HG03139 (cell line): ENCODE data around the gene SLC17A8.

Source experiments
- ATAC-seq: cut with Tn5 transposase; IDR thresholded peaks from one replicate; pipeline ENCODE4 v1.9.1; 2021; ENCODE audit not compliant: unreplicated experiment

Gene SLC17A8

DNA sequence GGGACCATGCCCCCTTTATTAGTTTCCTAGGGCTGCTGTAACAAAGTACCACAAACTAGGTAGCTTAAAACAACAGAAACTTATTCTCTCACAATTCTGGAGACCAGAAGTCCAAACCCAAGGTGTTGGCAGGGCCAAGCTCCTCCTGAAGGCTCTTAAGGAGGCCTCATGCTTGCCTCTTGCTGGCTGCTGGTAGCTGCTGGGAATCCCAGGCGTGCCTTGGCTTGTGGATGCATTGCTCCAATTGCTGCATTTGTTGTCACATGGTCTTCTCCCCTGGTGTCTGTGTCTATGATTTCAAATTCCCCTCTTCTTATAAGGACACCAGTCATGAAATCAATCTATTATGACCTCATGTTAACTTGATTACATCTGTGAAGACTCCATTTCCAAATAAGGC lies 11.2 kb downstream of the SLC17A8 start:
- ATAC-seq = no peak

DNA sequence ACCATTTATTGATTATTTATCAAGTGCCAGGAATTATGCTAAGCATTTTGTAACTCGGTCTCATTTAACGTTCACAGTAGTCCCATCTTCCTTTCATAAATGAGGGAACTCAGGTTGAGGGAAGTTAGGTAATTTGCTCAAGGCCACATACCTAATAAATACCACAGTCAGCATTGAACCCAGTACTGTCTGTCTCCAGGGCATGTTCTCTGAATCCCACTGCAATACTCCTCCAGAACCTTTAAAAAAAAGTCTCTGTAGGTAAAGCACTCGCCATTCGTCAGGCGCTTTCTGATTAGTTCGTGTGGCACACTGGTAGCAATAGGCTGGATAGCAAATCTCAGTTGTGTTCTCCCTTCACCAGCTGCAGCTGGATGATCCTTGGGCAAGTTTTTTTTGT lies 14.3 kb downstream of the SLC17A8 start:
- no peak for ATAC-seq

DNA sequence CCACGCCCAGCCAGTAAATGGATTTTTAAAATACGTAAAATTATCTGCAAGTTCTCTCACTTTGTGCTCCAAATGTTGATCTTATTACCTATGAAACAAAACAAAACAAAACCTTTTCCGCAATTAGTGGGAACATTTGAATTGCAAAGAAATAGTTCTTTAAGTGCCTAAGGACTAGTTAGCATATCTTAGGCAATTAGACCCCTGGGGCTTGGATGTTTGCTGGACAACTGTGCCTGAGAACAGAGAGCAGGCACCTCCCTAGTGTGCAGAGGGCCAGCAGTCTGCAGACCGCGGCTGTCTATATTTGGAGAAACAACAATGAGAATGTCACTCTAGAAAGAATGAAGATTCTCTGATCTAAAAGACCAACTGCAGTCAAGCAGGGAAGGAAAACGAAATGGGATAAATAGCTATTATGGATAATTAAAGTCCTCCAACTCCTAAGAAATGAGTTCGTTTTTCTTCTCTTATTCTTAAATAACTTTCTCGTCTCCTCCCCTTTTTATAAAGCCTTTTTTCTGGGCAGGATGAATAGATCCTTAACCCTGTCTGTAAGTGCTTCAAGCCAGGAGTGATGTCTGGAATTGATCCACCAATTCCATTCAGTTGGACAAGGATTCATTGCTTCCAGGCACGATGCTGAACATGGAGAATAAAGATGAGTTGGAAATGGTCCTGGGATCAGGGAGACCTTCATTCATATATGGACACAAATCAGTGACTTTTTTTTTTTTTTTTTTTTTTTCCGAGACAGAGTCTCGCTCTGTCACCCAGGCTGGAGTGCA lies 16.2 kb downstream of the SLC17A8 start:
- ATAC-seq = no peak

- ATAC-seq = no peak
Observed at GRCh38 chr12:100375038-100375735, 18.3 kb downstream of the SLC17A8 start.

DNA sequence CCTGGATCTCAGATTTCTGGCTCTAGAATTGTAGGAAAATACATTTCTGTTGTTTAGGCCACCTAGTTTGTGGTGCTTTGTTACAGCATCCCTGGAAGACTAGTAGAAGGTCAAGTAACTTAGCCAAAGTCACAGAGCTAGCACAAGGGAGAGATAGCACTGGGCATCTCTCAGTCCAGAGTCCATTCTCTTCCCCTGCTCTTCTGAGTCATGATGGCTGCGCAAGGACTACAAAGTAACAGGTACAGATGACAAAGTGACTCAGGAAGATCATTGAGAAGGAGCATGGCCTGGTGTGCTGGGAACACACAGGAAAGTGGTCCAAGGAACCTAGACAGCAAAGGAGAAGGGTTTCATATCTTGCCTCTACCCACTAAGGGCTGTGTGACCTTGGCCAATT lies 19.3 kb downstream of the SLC17A8 start:
- ATAC-seq = no peak

- no peak for ATAC-seq
Observed at GRCh38 chr12:100381379-100381778, 24.5 kb downstream of the SLC17A8 start.

DNA sequence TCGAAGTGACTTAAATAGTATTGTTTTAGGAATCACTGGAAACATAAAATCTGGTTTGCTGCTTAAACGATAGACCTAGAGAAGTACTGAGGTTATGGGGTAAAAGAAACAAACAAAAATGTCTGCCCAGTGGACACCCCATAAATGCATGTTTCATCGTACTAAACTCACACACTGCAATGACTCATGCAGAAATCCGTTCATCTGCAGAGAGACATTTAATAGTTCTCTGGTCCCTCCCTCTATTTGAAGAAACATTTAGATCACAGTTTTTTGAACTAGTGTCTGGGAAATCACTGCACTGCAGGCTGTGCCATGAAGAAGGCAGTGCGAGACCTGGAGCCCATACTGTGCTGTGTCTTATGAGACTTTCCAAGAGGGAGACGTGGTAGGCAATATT lies 25.5 kb downstream of the SLC17A8 start:
- ATAC-seq = no peak

DNA sequence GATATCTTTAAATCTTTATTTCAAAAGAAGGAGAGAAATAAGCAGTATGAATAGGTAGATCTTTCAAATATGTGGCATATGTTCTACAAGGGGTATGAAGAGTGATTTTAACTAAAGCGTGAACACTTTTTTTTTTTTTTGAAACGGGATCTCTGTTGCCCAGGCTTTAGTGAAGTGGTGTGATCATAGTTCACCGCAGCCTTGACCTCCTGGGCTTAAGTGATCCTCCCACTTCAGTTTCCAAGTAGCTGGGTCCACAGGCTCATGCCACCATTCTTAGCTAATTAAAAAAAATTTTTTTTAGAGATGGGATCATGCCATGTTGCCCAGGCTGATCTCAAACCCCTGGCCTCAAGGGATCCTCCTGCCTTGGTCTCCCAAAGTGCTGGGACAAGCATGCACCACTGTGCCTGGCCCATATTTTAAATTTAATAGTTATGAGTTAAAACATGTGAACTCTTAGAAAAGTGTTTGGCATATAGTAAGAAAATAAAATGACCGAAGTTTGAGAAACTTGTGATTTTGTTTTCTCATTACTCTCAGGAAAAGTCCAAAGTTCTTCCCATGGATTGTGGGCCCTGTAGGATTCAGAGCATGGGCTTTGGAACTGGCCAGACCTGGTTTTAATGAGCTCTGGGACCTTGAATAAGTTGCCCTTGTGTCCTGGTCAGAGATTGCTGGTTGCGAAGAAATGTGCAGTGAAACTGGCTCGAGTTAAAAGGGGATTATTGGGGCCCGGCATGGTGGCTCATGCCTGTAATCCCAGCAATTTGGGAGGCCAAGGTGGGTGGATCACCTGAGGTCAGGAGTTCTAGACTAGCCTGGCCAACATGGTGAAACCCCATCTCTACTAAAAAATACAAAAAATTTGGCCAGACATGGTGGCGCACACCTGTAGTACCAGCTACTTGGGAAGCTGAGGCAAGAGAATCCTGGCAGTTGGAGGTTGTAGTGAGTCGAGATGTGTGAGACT lies 27.0 kb downstream of the SLC17A8 start:
- ATAC-seq = no peak

DNA sequence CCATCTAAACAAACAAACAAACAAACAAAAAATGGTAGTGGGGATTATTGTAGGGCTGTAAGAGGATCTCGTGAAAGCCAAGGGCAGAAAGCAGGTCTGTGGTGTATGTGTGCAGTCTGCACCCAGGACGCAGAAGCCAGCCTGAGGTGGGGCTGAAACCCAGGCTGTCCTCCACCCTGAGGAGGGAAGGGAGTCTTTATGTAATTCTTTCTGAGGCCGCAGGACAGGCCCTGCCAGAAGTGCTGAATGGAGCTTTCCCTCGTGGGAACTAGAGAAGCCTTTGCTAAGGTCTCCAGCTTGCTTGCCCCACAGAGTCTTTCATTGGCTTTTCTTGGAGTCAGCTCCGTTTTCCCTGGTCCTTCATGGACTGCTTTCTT lies 27.7 kb downstream of the SLC17A8 start:
- no peak for ATAC-seq

DNA sequence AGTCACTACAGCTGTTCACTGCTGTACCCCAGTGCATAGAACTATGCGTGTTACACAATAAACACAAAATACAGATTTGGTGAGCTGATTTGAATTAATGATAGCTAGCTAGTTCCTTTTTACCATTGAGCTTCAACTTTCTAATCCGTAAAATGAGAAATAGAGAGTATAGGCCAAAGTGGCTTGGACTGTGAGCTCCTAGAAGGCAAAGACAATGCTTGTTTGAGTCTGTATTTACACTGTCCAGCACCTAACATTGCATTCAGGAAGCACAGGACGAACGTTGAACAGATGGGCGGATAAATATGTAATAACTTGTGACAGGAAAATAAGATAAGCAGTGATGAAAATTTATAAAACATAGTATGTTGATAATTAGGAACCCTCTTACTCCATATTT lies 31.5 kb downstream of the SLC17A8 start:
- ATAC-seq = no peak

GRCh38 chr12:100391856-100392255 lies 35.0 kb downstream of the SLC17A8 start:
- no peak for ATAC-seq

DNA sequence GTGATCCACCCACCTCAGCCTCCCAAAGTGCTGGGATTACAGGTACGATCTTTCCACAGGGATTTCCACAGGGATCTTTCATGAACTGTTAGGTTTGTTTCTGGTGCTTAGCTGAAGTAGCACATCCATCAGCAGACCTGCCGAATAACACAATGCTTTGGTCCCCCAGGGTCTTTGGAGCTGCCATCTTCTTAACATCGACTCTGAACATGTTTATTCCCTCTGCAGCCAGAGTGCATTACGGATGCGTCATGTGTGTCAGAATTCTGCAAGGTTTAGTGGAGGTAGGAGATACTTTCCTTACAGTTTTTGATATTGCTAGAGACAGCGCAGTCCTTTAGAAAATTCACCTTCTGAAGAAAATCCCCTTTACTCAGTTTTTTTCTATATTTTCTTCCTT lies 36.3 kb downstream of the SLC17A8 start:
- ATAC-seq = no peak

GRCh38 chr12:100395811-100396210 lies 38.9 kb downstream of the SLC17A8 start:
- ATAC-seq = no peak

DNA sequence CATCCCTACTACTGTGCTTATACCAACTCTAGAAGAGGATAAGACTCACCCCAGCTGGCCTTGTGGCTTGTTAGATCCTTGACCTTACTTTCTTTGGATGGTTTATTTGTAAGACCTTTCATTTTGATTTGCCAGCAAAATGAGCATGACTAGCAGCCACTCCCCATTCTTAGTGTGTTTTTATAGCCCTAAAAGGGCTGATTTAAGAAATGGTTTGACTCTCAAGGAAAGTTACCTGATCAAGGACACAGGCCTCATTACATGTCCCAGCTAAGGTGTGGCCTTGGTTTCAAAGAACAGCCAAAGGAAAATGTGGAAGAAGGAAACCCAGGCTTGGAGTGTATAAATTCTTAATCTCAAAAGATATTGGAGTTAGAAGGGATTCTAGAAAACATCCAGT lies 41.4 kb downstream of the SLC17A8 start:
- ATAC-seq = no peak

GRCh38 chr12:100399095-100399494 lies 42.2 kb downstream of the SLC17A8 start:
- ATAC-seq = no peak

- ATAC-seq = no peak
Observed at GRCh38 chr12:100401660-100402059, 44.8 kb downstream of the SLC17A8 start.

DNA sequence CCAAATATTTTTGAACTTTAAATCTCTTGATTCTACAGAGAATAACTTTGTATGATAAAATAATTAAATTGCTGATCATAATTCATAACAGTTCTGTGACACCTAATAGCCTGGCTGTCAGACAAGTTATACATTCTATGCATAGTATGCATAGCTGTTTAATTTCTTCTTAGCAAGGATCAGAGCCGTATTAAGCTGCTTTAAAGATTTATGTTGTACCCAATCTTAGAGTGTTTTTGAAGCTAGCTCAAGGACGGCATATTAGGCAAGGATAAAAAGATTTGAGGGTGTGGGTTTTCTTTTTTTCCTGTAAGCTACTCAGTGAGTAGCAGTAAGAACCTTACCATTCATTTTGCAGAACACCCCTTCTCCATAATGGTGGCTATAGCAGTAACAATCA lies 45.9 kb downstream of the SLC17A8 start:
- no peak for ATAC-seq

DNA sequence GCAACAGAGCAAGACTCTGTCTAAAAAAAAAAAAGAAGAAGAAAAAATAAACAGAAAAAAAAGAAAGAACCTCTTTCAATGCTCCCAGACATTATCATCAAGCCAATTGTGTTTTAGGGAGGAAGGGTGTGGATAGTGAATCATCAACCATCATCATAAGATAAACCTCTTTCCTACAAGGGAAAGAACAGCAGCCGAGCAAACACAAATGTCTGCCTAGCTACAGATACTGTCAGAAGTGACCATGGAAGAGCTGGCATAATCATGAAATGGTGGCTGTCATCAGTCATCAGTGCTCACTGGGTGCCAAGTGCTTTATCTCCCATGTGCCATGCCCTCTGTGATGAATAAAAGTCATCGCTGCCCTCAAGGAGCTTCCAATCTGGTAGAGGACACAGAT lies 46.6 kb downstream of the SLC17A8 start:
- ATAC-seq = no peak

DNA sequence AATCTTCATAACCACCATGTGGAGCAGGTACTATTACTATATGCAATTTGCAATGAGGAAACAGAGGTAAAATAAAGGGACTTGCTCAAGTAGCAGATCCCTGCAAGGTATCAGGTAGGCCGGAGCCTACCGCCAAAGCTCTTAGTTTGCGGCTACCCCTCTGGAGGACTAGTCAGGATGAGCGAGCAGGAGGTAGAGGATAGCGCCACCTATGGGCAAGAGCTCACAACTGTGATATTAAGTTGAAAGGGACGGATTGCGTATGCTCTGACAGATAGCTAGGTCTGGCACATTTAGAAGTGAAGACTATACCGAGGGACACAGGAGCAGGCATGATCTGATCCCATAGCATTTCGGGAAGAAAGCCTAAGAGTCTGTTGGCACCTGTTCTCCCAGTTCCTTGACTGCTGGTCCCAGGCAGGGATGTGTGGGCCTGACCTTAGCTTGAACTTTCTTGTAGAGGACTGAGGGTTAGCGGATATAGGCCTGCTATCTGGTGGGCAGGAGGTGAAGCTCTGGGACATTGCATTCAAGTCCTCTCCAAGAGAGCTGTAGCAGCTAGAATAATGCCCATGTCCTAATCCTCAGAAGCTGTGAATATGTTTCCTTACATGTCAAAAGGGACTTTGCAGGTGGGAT lies 48.0 kb downstream of the SLC17A8 start:
- no peak for ATAC-seq

GRCh38 chr12:100413001-100413400 lies 56.1 kb downstream of the SLC17A8 start:
- ATAC-seq = no peak

DNA sequence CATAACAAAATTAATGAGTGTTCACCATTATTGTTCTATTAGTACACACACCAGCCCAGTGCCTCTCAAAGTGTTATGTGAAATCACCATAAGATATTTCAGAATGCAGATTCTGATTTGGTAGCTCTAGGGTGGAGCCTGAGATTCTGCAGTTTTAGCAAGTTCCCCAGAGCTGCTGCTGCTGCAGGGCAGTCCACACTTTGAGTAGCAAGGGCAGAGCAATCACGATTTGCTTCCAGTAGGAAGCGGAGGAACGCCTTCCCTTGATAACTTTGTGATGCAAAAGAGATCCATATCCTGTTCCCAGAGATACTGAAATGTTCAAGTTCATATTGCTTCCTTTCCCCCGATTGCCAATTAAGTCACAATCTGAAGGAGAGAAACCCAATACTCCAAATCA lies 57.9 kb downstream of the SLC17A8 start:
- ATAC-seq = no peak
